Loucy (cell line): ENCODE measurements around the gene TRIO.

ENCODE experiments used
- H2AFZ ChIP-seq: fragments of 200-600 bp; sonication (generic); 2 replicates; pipeline ENCODE4 v1.6.0; 2016; ENCODE audit warnings: antibody characterized with exemption, mild to moderate bottlenecking, low read length, moderate library complexity
- H3F3A ChIP-seq: fragments of 200-600 bp; 2 replicates; pipeline ENCODE4 v1.6.0; 2016; ENCODE audit warnings: antibody characterized with exemption, low read depth, mild to moderate bottlenecking
- H3K27me3 ChIP-seq: fragments of 200-600 bp; sonication (generic); 2 replicates; pipeline ENCODE4 v1.6.1; 2014; ENCODE audit warnings: low read length, mild to moderate bottlenecking; ENCODE audit not compliant: insufficient read depth, poor library complexity, severe bottlenecking
- H3K36me3 ChIP-seq: fragments of 200-600 bp; sonication (generic); 2 replicates; pipeline ENCODE4 v1.6.1; 2016; ENCODE audit warnings: low read length; ENCODE audit not compliant: insufficient read depth
- H3K4me1 ChIP-seq: fragments of 200-600 bp; sonication (generic); 2 replicates; pipeline ENCODE4 v1.5.1; 2014; ENCODE audit warnings: low read length, mild to moderate bottlenecking; ENCODE audit not compliant: insufficient read depth, poor library complexity, severe bottlenecking
- H3K4me2 ChIP-seq: fragments of 200-600 bp; sonication (generic); 2 replicates; pipeline ENCODE4 v1.6.0; 2014; ENCODE audit warnings: antibody characterized with exemption, low read length, low read depth, mild to moderate bottlenecking; ENCODE audit not compliant: poor library complexity, severe bottlenecking
- H3K4me3 ChIP-seq: fragments of 200-600 bp; sonication (generic); 2 replicates; pipeline ENCODE4 v1.5.1; 2014; ENCODE audit warnings: low read length, mild to moderate bottlenecking, mixed read lengths; ENCODE audit not compliant: poor library complexity, severe bottlenecking
- H3K79me2 ChIP-seq: fragments of 200-600 bp; sonication (generic); 2 replicates; pipeline ENCODE4 v1.6.1; 2014; ENCODE audit warnings: low read length; ENCODE audit not compliant: insufficient read depth
- H3K9ac ChIP-seq: fragments of 200-600 bp; sonication (generic); 2 replicates; pipeline ENCODE4 v1.6.0; 2014; ENCODE audit warnings: mild to moderate bottlenecking, low read depth, low read length, moderate library complexity; ENCODE audit not compliant: poor library complexity, severe bottlenecking
- H3K9me2 ChIP-seq: fragments of 200-600 bp; sonication (generic); replicated peaks from 2 replicates; pipeline ENCODE4 v1.6.1; 2016; ENCODE audit warnings: low read depth, low read length, mixed read lengths
- H3K9me3 ChIP-seq: fragments of 200-600 bp; sonication (generic); 2 replicates; pipeline ENCODE4 v1.6.1; 2014; ENCODE audit warnings: mild to moderate bottlenecking, antibody characterized with exemption, low read length, low read depth; ENCODE audit not compliant: insufficient read depth
- H4K20me1 ChIP-seq: fragments of 200-600 bp; sonication (generic); 2 replicates; pipeline ENCODE4 v1.6.0; 2014; ENCODE audit warnings: antibody characterized with exemption, low read length, mild to moderate bottlenecking; ENCODE audit not compliant: insufficient read depth, poor library complexity, severe bottlenecking
- CTCF ChIP-seq: fragments of 200-600 bp; sonication (generic); conservative IDR thresholded peaks from 2 replicates; pipeline ENCODE4 v1.5.1; 2014; ENCODE audit warnings: mild to moderate bottlenecking, antibody characterized with exemption, low read length
- EZH2phosphoT487 ChIP-seq: fragments of 200-600 bp; IDR thresholded peaks from 2 replicates; pipeline ENCODE4 v1.6.1; 2018; ENCODE audit warnings: antibody characterized with exemption, mild to moderate bottlenecking, moderate library complexity, borderline replicate concordance

Gene TRIO

GRCh38 chr5:14465776-14466175 is 322.6 kb downstream of the TRIO start:
- peaks cover 23% of the 10 kb centered on the region for H3K4me1 ChIP-seq
- peaks cover 6% of the 10 kb centered on the region; the same call in 1 of the 2 replicates for H3F3A ChIP-seq
- H3K36me3 ChIP-seq, result peaks cover 53% of the 10 kb centered on the region; the same call in 1 of the 2 replicates
- H3K9me2 ChIP-seq, result no peaks in the 10 kb centered on the region
- no peak overlapping the region for H2AFZ ChIP-seq
- no peak for TF ChIP-seq CTCF
- no peak for TF ChIP-seq EZH2phosphoT487
- H3K9me3 ChIP-seq, result no peaks in the 10 kb centered on the region
- H3K4me2 ChIP-seq, result no peak overlapping the region
- no peak overlapping the region for H3K4me3 ChIP-seq
- H3K9ac ChIP-seq, result no peak overlapping the region
- no peaks in the 10 kb centered on the region for H3K27me3 ChIP-seq
- no peaks in the 10 kb centered on the region for H4K20me1 ChIP-seq
- no peaks in the 10 kb centered on the region for H3K79me2 ChIP-seq

- H3K9me3 ChIP-seq, result no peaks in the 10 kb centered on the region
- H3K9me2 ChIP-seq, result no peaks in the 10 kb centered on the region
Measured at GRCh38 chr5:14467251-14467650, 324.1 kb downstream of the TRIO start.

GRCh38 chr5:14467886-14468285 is 324.7 kb downstream of the TRIO start:
- Histone ChIP-seq H3K4me1 (peaks cover 23% of the 10 kb centered on the region), H3K27me3 (no peaks in the 10 kb centered on the region), H3K9ac (no peak overlapping the region), H3K4me2 (no peak overlapping the region), H3K79me2 (no peaks in the 10 kb centered on the region), H4K20me1 (no peaks in the 10 kb centered on the region), H3K9me2 (no peaks in the 10 kb centered on the region), H3K36me3 (peaks cover 37% of the 10 kb centered on the region; the same call in 1 of the 2 replicates), H3K4me3 (no peak overlapping the region), H2AFZ (no peak overlapping the region), H3F3A (peaks cover 6% of the 10 kb centered on the region; the same call in 1 of the 2 replicates), H3K9me3 (no peaks in the 10 kb centered on the region)
- no peak for TF ChIP-seq EZH2phosphoT487
- no peak for TF ChIP-seq CTCF

More at GRCh38 chr5:14467251-14467650, 324.1 kb downstream of the TRIO start:
- Histone ChIP-seq H3K27me3 (no peaks in the 10 kb centered on the region), H3F3A (peaks cover 6% of the 10 kb centered on the region; the same call in 1 of the 2 replicates), H3K79me2 (no peaks in the 10 kb centered on the region), H2AFZ (no peak overlapping the region), H3K4me1 (peaks cover 23% of the 10 kb centered on the region), H3K36me3 (peaks cover 41% of the 10 kb centered on the region; the same call in 1 of the 2 replicates), H3K9ac (no peak overlapping the region), H3K4me3 (no peak overlapping the region), H3K4me2 (no peak overlapping the region), H4K20me1 (no peaks in the 10 kb centered on the region)
- TF ChIP-seq CTCF (no peak), EZH2phosphoT487 (no peak)
